NCI-H82 treated with DMSO at 0.1 percent for 48 hours (cell line): ENCODE results near the gene TRIM9.

Experiments
- DNase-seq: peaks from one replicate; lab custom pipeline; 2025; ENCODE audit not compliant: unreplicated experiment; lab: John Stamatoyannopoulos, UW

TRIM9 gene

DNA sequence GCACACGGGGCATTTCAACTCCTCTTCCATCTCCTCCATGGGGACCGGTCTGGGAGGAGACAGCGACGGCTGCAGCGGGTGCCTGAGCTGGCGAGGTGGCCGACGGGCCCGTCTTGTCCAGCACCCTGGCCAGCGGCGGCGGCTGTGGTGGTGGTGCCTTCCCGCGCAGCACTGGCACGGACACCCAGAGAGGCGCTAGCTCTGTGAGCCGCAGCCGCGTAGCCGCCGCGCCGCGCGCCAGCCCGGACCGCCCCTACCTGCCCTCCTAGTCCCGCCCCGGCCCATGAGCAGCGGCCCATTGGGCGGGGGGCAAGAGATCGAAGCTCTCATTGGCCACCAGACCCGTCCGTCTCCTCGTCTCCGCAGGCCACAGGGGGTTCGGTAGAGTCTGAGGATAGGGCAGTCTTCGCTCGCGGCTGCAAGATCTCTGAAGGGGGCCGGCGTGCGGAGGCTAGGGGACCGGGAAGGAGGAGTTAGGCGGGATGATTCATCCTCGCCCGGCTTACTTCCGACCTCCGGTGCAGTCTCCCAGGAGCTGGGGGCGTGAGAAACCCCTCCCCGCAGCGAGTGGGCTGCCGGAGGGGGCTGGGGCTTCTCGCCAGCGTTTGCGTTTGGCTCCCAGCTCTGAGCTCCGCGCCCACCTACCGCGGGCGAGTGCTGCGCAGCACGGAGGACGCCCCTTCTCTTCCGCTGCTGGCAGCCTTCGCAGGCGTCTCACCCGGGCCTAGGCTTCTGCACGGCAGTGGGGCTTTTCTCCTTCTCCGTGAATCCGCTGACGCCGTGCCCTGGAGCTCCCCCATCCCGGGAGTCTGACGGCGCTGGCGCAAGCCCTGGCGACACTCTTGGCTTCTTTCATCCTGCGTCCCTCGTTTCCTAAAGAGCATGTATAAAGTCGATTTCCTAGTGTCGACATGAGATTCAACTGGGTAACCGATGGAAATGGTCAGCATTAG, at the start of gene TRIM9:
Gene TRIM9 (minus strand): TSS at position 205 of the 953 bp plus-strand sequence. CDS start 166 bp downstream, at position 39.
- DNase-seq = peak; percentile 90

- no peak for DNase-seq
Observed at GRCh38 chr14:51140856-51141255, 46.0 kb upstream of the TRIM9 start.

- DNase-seq = no peak
Observed at GRCh38 chr14:51140338-51140737, 45.4 kb upstream of the TRIM9 start.

DNA sequence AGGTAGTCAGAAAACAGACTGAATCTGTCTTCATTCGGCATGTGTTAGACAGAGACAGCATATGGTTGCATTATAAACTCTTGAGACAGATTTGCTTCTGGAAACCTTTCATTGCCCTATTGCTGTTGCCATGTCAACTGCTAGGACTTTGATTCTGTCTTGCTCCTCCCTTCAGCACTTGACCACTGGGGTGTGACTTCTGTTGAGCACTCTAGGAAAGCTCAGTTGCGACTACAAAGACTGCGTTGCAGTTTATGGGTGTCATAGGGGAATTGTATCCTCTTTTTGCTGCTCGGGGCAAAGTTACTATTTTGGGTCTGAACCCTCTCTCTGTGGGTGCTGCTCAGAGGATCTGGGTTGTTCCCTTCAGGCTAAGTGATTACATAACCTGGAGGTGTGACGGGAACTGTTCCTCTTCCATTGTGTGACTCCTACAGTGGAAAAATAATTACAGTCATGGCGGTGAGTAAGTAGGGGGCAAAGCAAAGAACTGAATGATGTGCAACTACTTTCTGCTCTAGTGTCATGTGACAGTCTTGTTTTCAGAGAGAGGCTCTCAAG, 44.3 kb upstream of the TRIM9 start:
- DNase-seq = no peak

DNA sequence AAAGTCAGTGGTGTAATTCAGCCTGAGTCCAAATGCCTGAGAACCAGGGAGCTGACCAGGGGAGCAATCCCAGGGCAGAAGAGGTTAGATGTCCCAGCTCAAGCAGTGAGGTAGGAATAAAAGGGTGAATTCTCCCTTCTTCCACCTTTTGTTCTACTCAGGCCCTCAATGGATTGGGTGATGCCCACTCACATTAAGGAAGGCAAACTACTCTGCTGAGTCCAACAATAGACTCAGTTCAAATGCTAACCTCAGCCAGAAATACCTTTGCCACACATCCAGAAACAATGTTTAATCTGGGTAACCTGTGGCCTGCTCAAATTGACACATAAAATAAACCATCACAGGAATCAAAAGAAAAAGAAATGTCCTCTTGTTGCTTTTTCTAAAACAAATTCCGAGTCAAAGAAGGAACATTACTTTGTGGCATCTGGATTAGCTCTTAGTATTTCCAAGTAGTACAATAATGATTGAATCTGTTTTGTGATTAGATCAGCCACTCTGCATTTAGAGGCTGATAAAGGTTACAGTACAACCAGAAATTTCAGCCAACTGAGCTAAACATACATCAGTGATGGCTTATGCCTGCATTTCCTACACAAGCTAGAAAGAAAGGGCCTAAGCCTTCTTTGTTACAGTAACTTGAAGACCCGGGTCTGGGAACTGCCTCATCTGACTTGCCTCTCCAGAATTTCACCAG, 43.6 kb upstream of the TRIM9 start:
- no peak for DNase-seq

- no peak for DNase-seq
Observed at GRCh38 chr14:51131516-51131915, 36.6 kb upstream of the TRIM9 start.

GRCh38 chr14:51129130-51129529, 34.2 kb upstream of the TRIM9 start:
- DNase-seq = no peak

DNA sequence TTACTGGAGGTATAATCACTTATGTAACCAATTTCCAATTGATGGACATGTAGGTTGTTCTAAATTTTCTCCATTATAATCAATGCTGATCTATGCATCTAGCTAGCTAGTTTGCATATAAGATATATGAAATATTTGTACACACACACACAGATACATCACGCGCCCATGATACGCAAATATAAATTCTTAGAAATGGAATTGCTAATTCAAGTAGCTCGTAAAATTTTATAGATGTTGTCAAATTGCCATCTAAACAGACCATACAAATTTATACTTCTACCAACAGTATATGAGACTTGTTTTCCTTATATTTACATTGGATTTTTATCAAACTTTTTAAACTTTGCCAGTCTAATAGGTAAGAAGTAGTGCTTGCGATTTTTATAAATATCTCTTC, 29.1 kb upstream of the TRIM9 start:
- no peak for DNase-seq

GRCh38 chr14:51121096-51121495, 26.2 kb upstream of the TRIM9 start:
- DNase-seq = no peak

- DNase-seq = no peak
Observed at GRCh38 chr14:51119411-51120051, 24.6 kb upstream of the TRIM9 start.

GRCh38 chr14:51118993-51119392, 24.1 kb upstream of the TRIM9 start:
- no peak for DNase-seq

- no peak for DNase-seq
Observed at GRCh38 chr14:51117593-51117992, 22.7 kb upstream of the TRIM9 start.

DNA sequence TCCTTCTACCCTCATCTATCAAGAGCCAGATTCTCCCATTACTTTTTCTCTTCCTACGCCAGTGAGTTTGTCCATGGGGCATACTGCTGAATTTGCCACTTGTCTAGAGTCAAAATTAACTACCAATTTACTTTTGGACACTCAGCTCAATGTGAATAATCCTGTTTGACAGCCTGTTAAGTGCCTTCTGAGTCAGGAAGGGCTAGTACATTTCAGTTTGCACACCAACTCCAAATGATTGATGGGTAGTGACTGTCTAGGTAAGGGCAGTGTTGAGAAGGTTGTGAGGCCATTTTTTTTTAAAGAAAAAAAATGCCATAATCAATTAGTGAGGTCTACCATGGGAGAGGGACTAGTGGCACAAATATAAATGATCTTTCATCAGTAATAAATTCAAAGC, 21.8 kb upstream of the TRIM9 start:
- no peak for DNase-seq

DNA sequence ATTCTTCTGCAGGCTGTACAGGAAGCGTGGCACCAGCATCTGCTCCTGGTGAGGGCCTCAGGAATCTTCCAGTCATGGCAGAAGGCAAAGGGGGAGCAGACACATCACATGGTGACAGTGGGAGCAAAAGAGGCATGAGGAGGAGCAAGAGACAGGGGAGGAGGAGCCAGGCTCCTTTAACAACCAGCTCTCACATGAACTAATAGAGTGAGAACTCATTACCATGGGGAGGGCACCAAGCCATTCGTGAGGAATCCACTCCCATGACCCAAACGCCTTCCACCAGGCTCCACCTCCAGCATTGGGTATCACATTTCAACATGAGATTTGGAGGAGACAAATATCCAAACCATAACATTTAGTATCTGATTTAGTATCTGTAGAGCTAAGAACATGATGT, 14.7 kb upstream of the TRIM9 start:
- DNase-seq = no peak

- no peak for DNase-seq
Observed at GRCh38 chr14:51107801-51108200, 12.9 kb upstream of the TRIM9 start.

DNA sequence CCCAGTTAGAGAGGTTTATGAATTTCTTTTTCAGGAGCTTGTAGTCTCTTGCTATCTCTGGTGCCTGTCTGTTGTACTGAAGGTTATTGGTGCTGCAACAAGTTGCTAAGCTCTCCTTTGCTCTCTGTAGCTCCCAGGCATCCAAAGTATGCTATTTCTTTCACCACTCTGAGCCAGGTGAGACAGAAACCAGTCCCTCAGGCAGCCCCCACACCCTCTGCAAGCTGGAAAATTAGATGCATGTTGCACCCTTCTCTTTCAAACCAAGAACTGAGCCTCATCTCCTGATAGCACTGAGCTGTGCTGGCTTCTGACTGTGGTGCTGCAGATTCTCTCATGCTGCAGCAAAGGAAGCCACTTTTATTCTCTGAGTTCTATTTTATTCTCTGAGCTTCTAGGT, 9.6 kb upstream of the TRIM9 start:
- DNase-seq = no peak

DNA sequence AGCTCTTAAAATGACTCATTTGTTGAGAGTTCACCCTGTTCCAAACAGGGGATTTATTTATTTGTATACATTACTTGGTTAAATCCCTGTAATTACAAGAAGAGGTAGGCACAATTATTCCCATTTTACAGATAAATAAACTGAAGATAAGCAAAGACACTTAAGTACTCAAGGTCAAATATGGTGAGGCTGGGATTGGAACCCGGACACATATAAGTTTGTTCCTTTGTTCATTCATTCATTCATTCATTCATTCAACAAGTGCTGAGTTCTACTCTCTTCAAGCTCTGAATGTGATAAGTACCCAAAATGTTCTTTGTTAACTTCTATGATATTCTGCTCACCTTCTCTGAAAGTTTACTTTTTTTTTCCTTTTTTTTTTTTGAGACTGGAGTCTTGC, 2.4 kb upstream of the TRIM9 start:
- DNase-seq = no peak

GRCh38 chr14:51096870-51097269, 2.0 kb upstream of the TRIM9 start:
- no peak for DNase-seq

- no peak for DNase-seq
Observed at GRCh38 chr14:51095854-51096823, 1.2 kb upstream of the TRIM9 start.

GRCh38 chr14:51094282-51094821, 553 bp downstream of the TRIM9 start:
- no peak for DNase-seq
